ENCODE data around the gene WIPI1. TPM values are rescaled to one million over a fixed set of nuclear protein-coding genes. Genes with fewer than 3 reads are reported as not detected.
A peak's percentile ranks its signal among the peaks of the same experiment; 100 is the strongest.
"Not testable (repeated sequence)": the region's sequence is repeated elsewhere in the genome, so short reads cannot be mapped to it uniquely, and the experiment has no call there.

WIPI1 gene
- total RNA-seq, 1 experiment from 2014 or later = 38.4 TPM

DNA sequence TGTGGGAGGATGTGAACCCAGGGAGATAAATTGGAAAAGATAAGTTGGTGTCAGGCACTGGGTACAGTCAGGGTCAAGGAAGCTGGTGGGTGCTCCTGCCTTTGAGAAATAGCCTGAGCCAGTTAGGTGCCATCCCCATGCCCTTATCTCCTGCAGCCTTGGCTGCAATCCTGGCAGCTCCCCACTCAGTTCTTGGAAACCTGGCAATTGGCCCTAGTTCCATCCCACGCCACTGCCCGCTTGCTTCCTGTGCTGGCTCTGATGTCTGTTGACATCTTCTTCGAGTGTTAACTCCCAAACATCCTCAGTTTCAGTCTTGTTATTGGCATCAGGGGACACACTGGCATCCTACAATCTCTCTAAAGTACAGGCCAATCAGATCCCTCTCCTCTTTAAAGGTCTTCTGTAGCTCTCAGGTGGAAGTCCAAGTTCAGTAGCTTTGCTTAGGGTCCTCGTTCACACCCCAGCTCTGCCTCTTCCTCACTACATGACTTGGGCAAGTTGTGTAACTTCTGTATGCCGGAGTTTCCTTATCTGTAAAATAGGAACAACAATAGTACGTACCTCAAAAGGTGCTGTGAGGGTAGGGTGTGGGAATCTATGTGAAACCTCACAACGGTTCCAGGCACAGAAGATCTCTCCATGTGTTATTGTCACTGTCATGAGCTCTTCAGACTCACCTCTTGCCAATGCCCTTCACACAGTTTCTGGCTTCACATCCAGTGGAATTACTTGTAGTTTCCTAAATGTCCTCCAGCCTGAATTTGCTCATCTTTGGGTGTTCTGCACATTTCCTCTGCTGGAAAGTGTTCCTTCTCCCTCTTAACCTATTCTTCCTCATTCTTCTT lies 41.4 kb upstream of the WIPI1 start:
- no peaks in the 10 kb centered on the region for H3K4me1 Mint-ChIP-seq (ENCODE audit: insufficient read depth, unreplicated experiment)
- ChIA-PET POLR2A (interaction anchor here (1.2 kb wide), 1 partner anchor 13 kb away, joined by 5 read pairs; the partner anchor contains the start of gene PRKAR1A), CTCF (interaction anchor here (0.7 kb wide), 1 partner anchor 237 kb away, joined by 3 read pairs; no protein-coding TSS in a partner anchor)
- DNase-seq (ENCODE audit: unreplicated experiment) = no peak
- H3K36me3 Mint-ChIP-seq (ENCODE audit: insufficient read depth, unreplicated experiment) = no peaks in the 10 kb centered on the region
- intact Hi-C loops (cut with micrococcal nuclease) = no loop called here
- H3K4me3 Mint-ChIP-seq (ENCODE audit: unreplicated experiment) = no peak overlapping the region
- TF ChIP-seq, protein P1, sequence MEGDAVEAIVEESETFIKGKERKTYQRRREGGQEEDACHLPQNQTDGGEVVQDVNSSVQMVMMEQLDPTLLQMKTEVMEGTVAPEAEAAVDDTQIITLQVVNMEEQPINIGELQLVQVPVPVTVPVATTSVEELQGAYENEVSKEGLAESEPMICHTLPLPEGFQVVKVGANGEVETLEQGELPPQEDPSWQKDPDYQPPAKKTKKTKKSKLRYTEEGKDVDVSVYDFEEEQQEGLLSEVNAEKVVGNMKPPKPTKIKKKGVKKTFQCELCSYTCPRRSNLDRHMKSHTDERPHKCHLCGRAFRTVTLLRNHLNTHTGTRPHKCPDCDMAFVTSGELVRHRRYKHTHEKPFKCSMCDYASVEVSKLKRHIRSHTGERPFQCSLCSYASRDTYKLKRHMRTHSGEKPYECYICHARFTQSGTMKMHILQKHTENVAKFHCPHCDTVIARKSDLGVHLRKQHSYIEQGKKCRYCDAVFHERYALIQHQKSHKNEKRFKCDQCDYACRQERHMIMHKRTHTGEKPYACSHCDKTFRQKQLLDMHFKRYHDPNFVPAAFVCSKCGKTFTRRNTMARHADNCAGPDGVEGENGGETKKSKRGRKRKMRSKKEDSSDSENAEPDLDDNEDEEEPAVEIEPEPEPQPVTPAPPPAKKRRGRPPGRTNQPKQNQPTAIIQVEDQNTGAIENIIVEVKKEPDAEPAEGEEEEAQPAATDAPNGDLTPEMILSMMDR (IDR thresholded peaks at IDR 0.05; ENCODE audit: unreplicated experiment) = no peak
- H3K27ac Mint-ChIP-seq (ENCODE audit: low read depth, unreplicated experiment) = no peak overlapping the region
- no TSS peak for BruUV-seq (replicated peaks)
- no peaks in the 10 kb centered on the region for H3K9me3 Mint-ChIP-seq (ENCODE audit: unreplicated experiment)
- no peaks in the 10 kb centered on the region for H3K27me3 Mint-ChIP-seq (ENCODE audit: insufficient read depth, unreplicated experiment)

GRCh38 chr17:68497885-68498319 lies 40.6 kb upstream of the WIPI1 start:
- no peaks in the 10 kb centered on the region for H3K4me1 Mint-ChIP-seq (ENCODE audit: insufficient read depth, unreplicated experiment)
- H3K4me3 Mint-ChIP-seq (ENCODE audit: unreplicated experiment) = no peak overlapping the region

DNA sequence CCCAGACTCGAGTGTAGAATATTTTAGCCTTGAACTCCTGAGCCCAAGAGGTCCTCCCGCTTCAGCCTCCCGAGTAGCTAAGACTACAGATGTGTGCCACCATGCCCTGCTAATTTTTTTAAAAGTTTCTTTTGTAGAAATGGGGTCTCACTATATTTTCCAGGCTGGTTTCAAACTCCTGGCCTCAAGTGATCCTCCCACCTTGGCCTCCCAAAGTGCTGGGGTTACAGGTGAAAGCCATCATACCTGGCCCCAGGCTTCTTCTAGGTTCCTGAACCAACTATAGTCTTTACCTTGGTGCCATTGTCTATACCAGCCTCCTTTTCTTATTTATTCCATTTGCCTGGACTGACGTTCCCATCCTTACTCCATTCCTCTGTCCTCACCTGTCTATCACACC lies 37.8 kb upstream of the WIPI1 start:
- ChIA-PET CTCF (interaction anchor here (0.6 to 1.3 kb wide), 3 partner anchors 281 to 1233 kb away, joined by 3 to 7 read pairs (median 3); no protein-coding TSS in a partner anchor), POLR2A (interaction anchor here (2.7 kb wide), 1 partner anchor 17 kb away, joined by 20 read pairs; the partner anchor contains the start of gene PRKAR1A)
- no peaks in the 10 kb centered on the region for H3K36me3 Mint-ChIP-seq (ENCODE audit: insufficient read depth, unreplicated experiment)
- no TSS peak for BruUV-seq (replicated peaks)
- peaks cover 14% of the 10 kb centered on the region for H3K4me1 Mint-ChIP-seq (ENCODE audit: insufficient read depth, unreplicated experiment)
- no peak for DNase-seq (ENCODE audit: unreplicated experiment)
- H3K27ac Mint-ChIP-seq (ENCODE audit: low read depth, unreplicated experiment) = no peak overlapping the region
- H3K9me3 Mint-ChIP-seq (ENCODE audit: unreplicated experiment) = no peaks in the 10 kb centered on the region
- no peak overlapping the region for H3K4me3 Mint-ChIP-seq (ENCODE audit: unreplicated experiment)
- intact Hi-C loops (cut with micrococcal nuclease) = no loop called here
- TF ChIP-seq, protein P1 (IDR thresholded peaks at IDR 0.05; ENCODE audit: unreplicated experiment) = no peak
- H3K27me3 Mint-ChIP-seq (ENCODE audit: insufficient read depth, unreplicated experiment) = no peaks in the 10 kb centered on the region

More at GRCh38 chr17:68497885-68498319, 40.6 kb upstream of the WIPI1 start:
- H3K27me3 Mint-ChIP-seq (ENCODE audit: insufficient read depth, unreplicated experiment) = no peaks in the 10 kb centered on the region
- intact Hi-C loops (cut with micrococcal nuclease) = no loop called here
- POLR2A ChIA-PET = interaction anchor here (1.2 to 1.6 kb wide), 2 partner anchors 13 to 42 kb away, joined by 5 read pairs; partner anchors contain the start of gene PRKAR1A
- no peak for DNase-seq (ENCODE audit: unreplicated experiment)
- no TSS peak for BruUV-seq (replicated peaks)
- TF ChIP-seq, protein P1 (IDR thresholded peaks at IDR 0.05; ENCODE audit: unreplicated experiment) = no peak
- no peaks in the 10 kb centered on the region for H3K36me3 Mint-ChIP-seq (ENCODE audit: insufficient read depth, unreplicated experiment)
- H3K27ac Mint-ChIP-seq (ENCODE audit: low read depth, unreplicated experiment) = no peak overlapping the region
- H3K9me3 Mint-ChIP-seq (ENCODE audit: unreplicated experiment) = no peaks in the 10 kb centered on the region
- CTCF ChIA-PET = no interaction called here

DNA sequence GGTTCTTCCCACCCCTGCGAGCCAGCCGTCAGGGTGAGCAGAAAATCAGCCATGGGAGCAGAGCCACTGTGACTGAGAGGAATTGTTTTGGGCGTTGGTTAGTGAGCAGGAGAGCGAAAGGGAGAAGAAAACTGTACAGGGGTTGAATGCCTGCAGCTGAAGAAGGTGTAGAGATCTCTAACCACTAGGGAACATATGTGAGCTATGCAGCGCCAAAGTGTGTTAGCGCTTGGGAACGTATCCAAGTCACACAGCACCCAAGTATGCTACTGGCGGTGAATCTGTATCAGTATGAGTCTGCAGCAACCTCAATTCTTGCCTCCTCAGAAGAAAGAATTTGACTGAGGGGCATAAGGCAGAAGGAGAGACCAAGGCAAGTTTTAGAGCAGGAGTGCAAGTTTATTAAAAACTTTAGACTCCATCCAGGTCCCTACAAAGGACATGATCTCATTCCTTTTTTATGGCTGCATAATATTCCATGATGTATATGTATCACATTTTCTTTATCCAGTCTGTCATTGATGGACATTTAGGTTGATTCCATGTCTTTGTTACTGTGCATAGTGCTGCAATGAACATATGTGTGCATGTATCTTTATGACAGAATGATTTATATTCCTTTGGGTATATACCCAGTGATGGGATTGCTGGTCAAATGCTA lies 35.2 kb upstream of the WIPI1 start:
- DNase-seq (ENCODE audit: unreplicated experiment); intact Hi-C loops (cut with micrococcal nuclease); H3K36me3 Mint-ChIP-seq (ENCODE audit: insufficient read depth, unreplicated experiment); H3K27ac Mint-ChIP-seq (ENCODE audit: low read depth, unreplicated experiment); H3K9me3 Mint-ChIP-seq (ENCODE audit: unreplicated experiment); BruUV-seq (replicated peaks); H3K27me3 Mint-ChIP-seq (ENCODE audit: insufficient read depth, unreplicated experiment): not testable (repeated sequence)
- ChIA-PET POLR2A (interaction anchor here (0.6 to 2.6 kb wide), 9 partner anchors 11 to 770 kb away, joined by 3 to 11 read pairs (median 4); partner anchors contain the start of genes PRKAR1A and WIPI1), CTCF (interaction anchor here (0.8 to 2.2 kb wide), 2 partner anchors 18 to 26 kb away, joined by 5 to 10 read pairs; no protein-coding TSS in a partner anchor)
- Mint-ChIP-seq H3K4me1 (ENCODE audit: insufficient read depth, unreplicated experiment) (peaks cover 14% of the 10 kb centered on the region), H3K4me3 (ENCODE audit: unreplicated experiment) (peak overlapping the region; percentile 29)
